HG03175 (cell line): Measurements from ENCODE around the gene CHRNA3.

Experiments used
- ATAC-seq: cut with Tn5 transposase; IDR thresholded peaks from one replicate; pipeline ENCODE4 v1.9.1; 2021; ENCODE audit warnings: mild to moderate bottlenecking, moderate library complexity; ENCODE audit not compliant: unreplicated experiment

The CHRNA3 gene

GRCh38 chr15:78620527-78621421 is at the start of gene CHRNA3:
Gene CHRNA3 (minus strand): TSS chr15:78620996. CDS start chr15:78620794, 202 bp downstream.
- ATAC-seq: no peak

GRCh38 chr15:78668987-78669386 is 48.2 kb upstream of the CHRNA3 start:
- no peak for ATAC-seq

DNA sequence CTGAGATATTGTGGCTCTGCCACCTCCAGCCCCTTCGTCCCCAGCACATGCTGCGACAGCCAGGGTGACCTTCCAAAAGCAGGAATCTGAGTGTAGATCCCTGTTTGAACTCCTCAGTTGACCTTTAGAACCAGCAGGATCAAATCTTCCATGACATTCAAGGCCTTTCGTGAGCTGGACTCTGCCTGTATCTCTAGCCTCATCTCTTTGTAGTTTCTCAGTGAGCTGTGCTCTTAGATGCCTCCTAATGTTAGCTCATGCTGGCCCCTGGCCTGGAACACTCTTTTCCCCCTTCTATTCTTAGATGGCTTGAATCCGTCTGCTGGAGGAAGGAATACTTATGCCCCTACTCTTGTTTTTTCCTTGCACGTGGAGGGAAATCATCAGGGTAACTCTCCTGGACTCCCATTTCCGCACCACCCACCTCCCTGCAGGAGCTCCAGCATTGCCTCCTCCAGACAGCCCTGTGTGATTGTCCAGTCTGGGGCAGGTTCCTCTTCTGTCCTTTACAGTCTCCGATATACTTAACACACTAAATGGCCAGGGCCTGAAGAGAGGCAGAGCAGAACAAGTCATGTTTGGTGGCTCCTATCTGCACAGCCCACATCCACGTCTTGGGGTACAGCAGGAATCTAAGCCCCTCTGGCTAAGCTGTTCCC is 46.9 kb upstream of the CHRNA3 start:
- no peak for ATAC-seq

GRCh38 chr15:78666010-78666409 is 45.2 kb upstream of the CHRNA3 start:
- ATAC-seq: no peak

DNA sequence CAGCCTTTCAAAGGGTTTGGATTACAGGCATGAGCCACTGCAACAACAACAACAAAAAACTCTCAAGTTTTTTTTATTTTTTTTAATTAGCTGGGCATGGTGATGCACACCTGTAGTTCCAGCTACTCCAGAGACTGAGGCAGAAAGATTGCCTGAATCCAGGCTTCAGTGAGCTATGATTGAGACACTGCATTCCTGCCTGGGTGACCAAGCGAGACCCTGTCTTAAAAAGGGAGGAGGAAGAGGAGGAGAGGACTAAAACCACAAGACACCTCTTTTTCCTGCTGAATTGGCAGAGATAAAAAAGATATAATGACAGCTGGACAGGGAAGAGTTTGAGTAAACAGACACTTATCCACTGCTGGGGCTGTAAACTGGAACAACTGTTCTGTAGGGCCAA is 42.9 kb upstream of the CHRNA3 start:
- no peak for ATAC-seq

GRCh38 chr15:78662028-78662427 is 41.2 kb upstream of the CHRNA3 start:
- ATAC-seq: no peak

GRCh38 chr15:78661001-78661400 is 40.2 kb upstream of the CHRNA3 start:
- no peak for ATAC-seq

- ATAC-seq: no peak
Observed at GRCh38 chr15:78660584-78660983, 39.8 kb upstream of the CHRNA3 start.

DNA sequence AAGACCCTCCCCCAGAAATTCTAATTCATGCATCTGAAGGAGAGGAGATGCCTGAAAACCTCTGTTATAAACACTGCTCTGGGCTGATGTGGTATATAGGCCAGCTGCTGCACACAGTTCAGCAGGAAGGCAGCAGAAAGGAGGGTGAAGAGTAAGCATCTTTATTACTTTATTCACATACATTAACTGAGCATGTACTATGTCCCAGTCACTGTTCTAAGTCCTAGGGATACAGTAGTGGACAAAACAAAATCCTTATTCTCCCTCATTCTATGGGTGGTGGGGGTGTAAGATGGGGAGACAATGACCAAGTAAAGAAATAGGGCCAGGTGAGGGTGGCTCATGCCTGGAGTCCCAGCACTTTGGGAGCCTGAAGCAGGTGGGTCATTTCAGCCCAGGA is 38.0 kb upstream of the CHRNA3 start:
- no peak for ATAC-seq

DNA sequence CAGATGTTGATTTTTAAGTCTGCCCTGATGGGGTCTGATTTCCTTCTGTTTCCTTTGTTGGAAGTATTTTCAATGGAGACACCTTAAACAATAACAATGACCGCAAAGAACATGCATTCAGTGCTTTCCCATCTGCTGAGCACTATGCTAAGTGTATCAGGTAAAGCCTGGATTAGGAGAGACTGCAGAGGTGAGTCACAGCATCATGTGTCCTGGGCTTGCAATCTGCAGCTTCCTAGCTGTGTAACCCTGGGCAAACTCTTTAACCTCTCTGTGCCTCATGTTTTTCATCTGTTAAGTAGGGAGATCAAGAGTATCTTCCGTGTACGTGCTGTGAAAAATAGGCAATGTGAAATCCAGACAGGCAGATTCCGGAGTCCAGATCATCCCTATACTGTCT is 33.5 kb upstream of the CHRNA3 start:
- ATAC-seq: no peak

GRCh38 chr15:78651930-78652615 is 31.3 kb upstream of the CHRNA3 start:
- no peak for ATAC-seq

DNA sequence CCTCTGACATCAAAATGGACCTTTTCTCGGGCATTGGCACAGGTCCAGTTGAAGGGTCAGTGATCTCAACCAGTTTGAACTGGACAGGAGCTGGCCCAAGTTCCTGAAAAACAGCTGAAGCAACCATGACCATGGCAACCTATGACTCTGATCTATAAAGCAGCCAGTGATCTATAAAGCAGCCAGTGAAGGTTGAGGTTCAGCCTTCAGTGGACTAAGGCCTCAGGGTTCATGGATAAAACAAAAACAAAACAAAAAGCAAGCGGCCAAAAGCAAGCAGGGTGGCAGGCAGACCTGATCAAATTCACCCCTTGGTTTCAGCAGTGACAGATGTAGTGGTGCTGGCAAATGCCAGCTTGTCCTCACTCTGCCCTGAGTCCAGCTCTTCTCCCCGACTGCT is 30.2 kb upstream of the CHRNA3 start:
- no peak for ATAC-seq

- ATAC-seq: no peak
Observed at GRCh38 chr15:78650022-78650421, 29.2 kb upstream of the CHRNA3 start.

GRCh38 chr15:78645009-78645408 is 24.2 kb upstream of the CHRNA3 start:
- ATAC-seq: no peak

DNA sequence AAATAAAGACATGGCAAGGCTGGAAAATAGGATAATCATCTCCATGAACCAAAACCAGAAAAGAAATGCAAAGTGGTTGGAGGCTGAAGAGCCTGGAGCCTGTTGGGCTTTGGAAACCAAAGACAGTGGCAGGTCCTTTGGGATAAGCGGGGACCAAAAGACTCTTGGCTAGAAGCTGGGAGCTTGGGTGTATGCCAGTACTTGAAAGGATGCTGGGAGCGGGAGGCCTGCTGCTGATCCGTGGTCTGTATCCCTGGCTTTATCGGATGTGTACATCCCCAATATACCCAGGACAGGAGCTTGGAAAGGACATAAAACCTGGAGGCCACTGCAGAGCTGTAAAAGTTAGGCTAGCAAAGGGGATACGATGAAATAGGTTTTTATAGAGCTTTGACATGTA is 21.5 kb upstream of the CHRNA3 start:
- ATAC-seq: no peak

DNA sequence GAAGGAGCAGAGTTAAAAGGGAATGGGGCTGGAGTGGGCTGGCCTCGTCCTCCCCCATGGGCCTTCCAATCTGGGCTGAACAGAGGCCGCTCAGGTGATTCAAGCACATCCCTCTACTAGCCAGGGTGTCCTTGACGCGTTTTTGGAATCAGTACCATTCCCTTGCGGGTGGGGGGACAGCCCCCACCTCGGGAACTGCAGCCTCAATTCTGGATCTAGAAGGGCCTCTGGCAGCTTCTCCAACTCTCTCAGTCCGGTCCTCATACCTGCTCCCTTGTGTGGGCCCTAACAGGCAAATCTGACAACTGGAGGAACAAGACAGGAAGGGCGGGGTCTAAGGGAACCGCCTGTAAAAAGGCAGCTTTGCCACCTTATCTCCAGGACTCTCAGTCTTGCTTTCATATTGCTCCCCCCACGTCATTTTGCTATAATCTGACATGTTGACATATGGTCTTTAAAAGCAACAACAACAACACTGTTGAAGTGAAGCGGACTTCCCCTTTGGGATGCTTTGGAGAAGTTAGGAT is 21.0 kb upstream of the CHRNA3 start:
- no peak for ATAC-seq

DNA sequence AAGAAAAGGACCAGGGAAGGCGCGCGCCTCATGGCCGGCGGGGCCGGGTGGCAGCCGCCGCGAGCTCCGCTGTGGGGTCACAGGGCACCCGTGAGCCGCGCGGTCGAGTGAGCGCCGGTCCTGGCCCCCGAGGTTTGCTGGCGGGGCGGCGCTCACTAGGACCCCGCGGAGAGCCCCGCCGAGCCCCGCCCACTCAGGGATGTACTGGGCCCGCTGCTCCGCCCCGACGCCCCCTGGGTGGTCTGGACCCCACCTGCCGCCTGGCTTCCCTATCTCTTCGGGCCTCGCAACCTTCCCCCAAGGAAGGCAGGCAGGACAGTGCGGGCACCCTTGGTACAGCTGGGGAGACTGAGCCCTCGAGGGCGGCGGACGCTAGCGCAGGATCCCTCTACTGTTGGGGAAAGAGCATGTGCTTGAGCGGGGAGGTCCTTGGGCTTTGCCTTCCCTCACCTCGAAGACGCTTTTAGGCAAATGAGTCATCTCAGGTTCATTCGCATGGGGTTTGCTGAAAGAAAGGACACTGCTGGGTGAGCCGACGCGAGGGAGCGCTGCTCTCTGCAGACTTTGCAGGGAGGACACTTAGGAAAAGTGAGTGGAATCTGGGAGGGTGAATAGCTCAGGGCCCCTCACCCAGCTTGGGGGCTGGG is 20.4 kb upstream of the CHRNA3 start, which contains the start of gene CHRNB4:
CHRNB4 (minus strand) TSS at position 109 of the 647 bp plus-strand sequence; CDS start at position 32, 77 bp downstream.
- ATAC-seq: no peak

GRCh38 chr15:78640527-78641101 is 19.8 kb upstream of the CHRNA3 start:
- ATAC-seq: no peak

DNA sequence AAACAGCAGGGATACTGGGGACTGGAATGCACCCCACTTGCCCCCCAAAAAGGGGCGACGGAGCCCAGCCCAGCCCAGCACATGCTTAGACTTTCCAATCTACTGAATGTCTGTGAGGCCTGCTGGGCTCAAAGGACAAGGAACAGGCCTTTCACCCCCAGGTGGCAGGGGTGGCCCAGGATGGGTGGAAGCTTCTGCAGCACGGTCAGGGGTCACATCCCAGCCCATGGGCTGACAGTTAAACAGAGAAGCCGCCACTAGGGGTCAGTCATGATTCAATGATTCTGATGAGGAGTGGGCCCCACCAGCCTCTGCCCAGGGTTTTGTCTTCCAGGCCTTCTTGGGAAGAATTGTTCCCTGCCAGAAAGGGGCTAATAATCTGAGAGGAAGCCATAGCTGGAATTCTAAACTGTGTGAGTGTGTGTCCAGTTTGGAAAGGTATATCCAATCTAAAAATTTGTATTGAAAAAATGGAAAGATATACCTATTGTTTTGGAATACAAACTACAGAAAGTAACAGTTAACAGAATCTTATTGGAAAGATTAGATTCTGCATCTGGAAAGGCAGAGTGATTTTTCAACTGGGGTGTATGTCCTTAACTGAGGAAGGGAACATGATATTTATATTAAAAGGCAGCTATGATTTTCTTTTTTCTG is 18.0 kb upstream of the CHRNA3 start:
- ATAC-seq: no peak
